GM18520 (cell line): ENCODE results near the gene EEF2.
A peak's percentile ranks its signal among the peaks of the same experiment; 100 is the strongest.
"Not testable (repeated sequence)": the region's sequence is repeated elsewhere in the genome, so short reads cannot be mapped to it uniquely, and the experiment has no call there.

Experiments used
- ATAC-seq: cut with Tn5 transposase; IDR thresholded peaks from one replicate; pipeline ENCODE4 v1.9.1; 2021; ENCODE audit not compliant: unreplicated experiment

EEF2 gene

DNA sequence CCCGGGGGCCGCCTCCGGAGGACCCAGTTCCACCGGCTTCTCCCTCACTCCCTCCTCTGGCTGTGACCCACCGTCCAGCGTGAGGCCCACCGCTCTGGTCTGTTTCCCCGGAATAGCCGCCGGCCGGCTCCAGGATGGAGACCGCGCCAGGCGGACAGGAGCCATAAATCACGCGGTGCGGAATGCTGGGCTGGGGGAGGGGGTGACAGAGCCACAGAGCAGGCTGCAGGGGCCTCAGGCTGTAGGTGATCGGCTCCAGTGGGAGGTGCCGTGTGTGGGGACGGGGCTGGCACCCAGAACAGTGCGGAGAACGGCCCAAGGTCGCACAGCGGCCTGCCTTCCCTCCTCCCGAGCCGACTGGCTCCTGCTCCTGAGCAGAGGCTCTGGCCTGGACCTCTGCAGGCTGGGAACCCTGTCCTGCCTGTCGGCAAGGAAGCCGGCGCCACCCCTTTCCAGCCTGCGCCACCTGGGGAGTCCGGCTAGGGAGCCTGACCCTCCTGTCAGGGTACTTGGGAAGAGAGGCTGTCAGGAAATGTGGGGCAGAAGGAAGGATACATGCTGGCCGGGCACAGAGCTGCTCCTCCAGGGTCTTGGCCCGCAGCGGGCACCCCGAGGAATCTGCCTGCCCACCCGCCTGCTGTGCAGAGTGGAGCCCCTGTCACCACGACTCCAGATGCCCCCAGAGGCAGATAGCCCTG is 30.6 kb upstream of the EEF2 start:
- no peak for ATAC-seq

GRCh38 chr19:4014541-4015491 is 29.6 kb upstream of the EEF2 start:
- ATAC-seq = no peak

DNA sequence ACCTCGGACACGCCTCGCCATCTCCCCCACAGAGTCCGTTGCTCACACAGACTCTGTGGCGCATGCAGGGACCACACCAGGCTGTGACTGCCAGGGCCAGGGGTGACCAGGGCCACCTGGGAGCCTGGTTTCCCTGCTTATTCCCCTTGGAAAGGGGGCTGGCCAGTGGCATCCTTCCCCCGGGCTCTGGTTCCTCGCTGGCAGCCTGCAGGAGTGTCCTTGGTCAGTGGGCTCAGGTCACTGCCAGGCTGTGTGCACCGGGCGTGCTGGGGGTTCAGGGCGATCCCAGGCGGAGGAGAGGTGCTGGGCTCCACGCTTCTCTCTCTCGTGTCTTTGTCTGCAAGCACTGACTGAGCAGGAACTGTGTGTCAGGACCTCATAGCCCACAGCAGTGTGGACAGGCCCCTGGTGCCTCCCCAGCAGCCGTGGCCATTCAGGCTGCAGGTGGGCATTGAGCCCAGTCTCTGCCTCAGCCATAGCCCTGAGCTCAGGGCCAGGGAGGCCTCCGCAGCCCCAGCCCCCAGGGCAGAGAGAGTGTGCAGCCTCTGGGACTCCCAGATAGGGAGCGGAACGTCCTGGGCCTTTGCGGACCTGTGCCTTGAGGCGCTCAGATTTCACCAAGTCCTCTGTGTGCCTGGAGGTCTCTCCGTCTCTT is 28.8 kb upstream of the EEF2 start:
- no peak for ATAC-seq

DNA sequence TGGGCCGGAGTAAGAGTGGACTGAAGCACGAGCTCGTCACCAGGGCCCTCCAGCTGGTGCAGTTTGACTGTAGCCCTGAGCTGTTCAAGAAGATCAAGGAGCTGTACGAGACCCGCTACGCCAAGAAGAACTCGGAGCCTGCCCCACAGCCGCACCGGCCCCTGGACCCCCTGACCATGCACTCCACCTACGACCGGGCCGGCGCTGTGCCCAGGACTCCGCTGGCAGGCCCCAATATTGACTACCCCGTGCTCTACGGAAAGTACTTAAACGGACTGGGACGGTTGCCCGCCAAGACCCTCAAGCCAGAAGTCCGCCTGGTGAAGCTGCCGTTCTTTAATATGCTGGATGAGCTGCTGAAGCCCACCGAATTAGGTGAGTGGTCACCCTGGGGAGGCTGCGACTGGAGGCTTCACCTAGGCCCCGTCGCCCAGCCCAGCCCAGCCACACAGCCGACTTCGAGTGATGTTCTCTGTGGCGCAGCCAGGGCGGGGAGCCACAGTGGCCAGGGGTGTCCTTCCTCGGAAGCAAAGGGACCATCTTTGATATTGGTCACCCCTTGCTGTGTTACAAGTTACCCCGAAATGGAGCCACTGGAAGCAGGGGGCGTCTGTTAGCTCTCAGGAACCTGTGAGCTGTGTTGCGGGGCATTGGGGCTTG is 27.8 kb upstream of the EEF2 start:
- ATAC-seq = no peak

GRCh38 chr19:4012092-4012974 is 27.1 kb upstream of the EEF2 start:
- no peak for ATAC-seq

- not testable (repeated sequence) for ATAC-seq
These were observed 26.2 kb upstream of the EEF2 start for GRCh38 chr19:4011430-4011829.

DNA sequence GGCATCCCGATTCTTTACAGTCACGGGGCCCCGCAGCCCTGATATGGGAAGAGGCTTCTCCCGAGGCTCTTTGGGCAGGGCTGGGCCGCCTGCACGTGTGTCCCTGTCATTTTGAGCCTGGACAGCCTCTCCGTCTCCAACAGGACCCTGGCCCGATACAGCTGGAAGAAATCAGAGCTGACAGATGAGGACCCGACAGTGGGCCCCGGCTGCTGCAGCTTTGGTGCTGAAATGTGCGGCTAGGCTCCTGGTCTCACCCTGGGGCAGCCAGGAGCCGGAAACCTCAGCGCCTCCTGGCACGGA is 25.5 kb upstream of the EEF2 start:
- no peak for ATAC-seq

DNA sequence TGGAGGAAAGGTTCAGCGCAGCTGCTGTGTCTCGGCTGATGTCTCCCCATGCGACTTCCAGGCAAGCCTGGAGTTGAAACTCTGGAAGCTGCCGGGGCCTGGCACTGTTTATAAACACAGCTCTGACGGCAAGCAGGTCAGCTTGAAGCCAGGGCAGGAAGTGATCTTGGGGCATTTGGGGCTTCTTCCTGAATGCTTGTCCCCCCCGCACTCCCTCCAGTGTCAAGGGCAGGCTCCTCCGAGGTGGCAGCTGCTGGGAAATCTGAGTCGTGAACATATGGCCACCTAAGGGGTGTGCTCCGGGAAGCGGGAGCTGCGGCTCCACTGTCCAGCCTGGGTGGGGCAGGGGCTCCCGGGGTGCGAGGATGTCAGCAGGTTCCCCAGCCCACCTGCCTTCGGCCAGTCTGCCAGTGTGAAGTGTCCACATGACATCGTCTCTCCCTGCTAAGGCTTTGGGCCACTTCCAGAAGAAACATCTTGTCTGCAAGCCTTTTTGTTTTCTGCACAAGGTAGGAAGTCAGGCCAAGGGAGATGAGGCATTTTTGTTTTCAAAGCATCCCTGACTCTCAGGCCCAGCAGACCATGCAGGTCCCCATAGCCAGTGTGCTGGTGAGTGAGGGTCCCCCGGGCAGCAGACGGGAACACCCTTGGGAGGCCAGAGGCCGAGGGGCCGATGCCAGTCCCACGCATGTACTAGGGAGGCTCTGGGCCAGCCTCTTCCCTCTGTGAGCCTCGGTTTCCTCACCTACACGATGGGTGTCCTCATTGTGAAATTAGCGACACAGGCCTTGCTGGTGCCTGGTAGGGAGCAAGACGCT is 24.9 kb upstream of the EEF2 start:
- ATAC-seq = no peak

DNA sequence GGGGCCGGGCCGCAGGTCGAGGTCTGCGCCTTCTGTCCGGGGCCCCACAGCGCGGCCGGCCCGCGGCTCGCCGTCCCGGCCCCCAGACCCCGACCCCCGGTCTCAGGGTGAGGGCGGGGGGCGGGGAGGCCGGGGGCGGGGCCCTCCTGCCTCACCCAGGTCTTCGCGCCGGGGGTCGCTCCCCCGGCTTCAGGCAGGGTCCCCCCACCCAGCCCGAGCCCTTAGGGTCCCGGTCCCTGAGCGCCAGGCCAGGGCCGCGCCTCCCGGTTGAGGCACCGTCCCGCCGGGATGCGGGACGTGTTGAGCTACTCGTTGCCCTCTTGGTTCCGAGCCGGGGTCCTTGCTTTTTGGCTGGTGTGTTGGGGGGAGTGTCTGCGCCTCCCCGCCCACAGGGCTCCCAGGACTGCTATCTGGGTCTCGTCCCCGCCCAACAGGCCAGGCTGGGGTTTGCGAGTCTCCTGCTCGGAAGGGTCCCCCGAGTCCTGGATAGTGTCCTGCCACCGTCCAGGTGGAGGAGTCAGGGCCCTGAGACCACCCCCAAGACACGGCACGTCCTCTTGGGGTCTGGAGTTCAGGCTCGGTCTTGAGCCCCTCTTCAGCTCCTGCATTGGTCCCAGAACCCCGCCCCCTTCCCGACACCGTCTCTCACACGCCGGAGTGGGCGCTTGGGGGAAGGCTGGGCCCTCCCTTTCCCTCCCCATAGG is 22.7 kb upstream of the EEF2 start:
- ATAC-seq = no peak

- peak; percentile 78 for ATAC-seq
These were observed 22.0 kb upstream of the EEF2 start, which contains the start of gene PIAS4 for GRCh38 chr19:4007021-4007835. Gene PIAS4 (plus strand): TSS chr19:4007736. CDS start chr19:4007761, 25 bp downstream.

DNA sequence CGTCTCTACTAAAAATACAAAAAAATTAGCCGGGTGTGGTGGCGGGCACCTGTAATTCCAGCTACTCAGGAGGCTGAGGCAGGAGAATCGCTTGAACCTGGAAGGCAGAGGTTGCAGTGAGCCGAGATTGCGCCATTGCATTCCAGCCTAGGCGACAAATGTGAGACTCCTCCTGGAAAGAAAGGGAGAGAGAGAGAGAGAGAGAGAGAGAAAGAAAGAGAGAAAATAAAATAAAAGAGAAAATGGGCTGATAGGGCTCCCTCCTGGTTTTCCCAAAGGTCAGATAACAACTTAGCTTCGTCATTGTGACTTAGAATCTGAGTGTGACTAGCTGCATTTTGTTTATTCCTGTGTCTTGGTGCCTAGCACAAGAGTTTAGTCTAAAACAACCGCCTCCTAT is 20.2 kb upstream of the EEF2 start:
- ATAC-seq = not testable (repeated sequence)

- not testable (repeated sequence) for ATAC-seq
These were observed 15.5 kb upstream of the EEF2 start for GRCh38 chr19:4000798-4001197.

DNA sequence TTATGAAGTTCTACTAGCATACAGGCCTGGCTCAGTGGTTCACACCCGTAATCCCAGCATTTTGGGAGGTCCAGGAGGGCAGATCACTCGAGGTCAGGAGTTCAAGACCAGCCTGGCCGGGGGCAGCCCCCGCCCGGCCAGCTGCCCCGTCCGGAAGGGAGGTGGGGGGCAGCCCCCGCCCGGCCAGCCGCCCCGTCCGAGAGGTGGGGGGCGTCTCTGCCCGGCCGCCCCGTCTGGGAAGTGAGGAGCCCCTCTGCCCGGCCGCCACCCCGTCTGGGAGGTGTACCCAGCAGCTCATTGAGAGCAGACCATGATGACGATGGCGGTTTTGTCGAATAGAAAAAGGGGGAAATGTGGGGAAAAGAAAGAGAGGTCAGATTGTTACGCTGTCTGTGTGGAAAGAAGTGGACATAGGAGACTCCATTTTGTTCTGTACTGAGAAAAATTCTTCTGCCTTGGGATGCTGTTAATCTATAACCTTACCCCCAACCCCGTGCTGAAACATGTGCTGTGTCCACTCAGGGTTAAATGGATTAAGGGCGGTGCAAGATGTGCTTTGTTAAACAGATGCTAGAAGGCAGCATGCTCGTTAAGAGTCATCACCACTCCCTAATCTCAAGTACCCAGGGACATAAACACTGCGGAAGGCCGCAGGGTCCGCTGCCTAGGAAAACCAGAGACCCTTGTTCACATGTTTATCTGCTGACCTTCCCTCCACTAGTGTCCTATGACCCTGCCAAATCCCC is 13.6 kb upstream of the EEF2 start:
- ATAC-seq = not testable (repeated sequence)

DNA sequence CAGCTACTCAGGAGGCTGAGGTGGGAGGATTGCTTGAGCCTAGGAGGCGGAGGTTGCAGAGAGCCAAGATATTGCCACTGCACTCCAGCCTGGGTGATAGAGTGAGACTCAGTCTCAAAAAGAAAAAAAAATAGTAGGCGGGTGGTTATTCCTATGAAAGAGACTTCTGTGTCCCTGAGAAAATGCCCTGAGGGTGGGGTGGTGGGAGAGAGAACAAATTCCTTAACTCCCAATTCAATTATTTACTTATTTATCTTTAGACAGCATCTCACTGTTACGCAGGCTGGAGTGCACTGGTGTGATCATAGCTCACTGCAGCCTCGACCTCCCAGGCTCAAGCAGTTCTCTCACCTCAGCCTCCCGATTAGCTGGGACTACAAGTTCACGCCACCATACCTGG is 10.3 kb upstream of the EEF2 start:
- no peak for ATAC-seq

DNA sequence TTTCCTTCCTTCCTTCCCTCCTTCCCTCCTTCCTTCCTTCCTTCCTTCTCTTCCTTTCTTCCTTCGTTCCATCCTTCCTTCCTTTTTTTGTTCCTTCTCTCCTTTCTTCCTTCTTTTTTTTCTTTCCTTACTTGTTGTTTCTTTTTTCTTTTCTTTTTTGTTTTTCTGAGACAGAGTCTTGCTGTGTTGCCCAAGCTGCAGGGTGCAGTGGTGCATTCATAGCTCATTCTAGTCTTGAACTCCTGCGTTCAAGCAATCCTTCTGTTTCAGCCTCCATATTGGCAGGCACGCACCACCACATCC is 5.5 kb upstream of the EEF2 start:
- no peak for ATAC-seq

DNA sequence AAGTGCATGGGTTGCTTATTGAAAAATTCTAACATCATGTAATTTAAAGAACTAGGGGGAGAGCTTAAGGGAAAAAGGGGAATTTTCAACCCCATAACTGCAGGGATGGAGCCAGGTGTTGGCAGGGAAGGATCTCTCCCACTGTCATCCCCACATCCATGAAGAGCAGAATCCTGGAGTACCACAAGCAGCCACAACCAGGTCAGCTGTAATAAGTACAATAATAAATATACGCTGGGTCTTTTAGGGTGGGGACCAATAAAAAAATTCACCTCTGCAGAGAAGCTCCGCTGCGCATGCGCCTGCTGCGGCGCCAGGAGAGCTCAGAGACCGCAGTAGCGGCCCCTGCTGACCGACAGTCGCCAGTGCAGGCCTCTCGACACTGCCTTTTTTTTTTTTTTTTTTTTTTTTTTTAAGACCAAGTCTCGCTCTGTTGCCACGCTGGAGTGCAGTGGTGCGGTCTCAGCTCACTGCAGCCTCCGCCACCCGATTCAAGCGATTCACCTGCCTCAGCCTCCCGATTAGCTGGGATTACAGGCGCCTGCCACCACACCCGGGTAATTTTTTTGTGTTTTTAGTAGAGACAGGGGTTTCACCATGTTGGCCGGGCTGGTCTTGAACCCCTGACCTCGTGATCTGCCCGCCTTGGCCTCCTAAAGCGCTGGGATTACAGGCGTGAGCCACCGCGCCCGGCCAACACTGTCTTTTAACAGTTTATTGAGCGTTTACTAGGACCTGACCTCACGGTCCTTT is 2.5 kb upstream of the EEF2 start:
- ATAC-seq = peak; percentile 24
